Measurements from ENCODE around the gene IL23R.

DNA sequence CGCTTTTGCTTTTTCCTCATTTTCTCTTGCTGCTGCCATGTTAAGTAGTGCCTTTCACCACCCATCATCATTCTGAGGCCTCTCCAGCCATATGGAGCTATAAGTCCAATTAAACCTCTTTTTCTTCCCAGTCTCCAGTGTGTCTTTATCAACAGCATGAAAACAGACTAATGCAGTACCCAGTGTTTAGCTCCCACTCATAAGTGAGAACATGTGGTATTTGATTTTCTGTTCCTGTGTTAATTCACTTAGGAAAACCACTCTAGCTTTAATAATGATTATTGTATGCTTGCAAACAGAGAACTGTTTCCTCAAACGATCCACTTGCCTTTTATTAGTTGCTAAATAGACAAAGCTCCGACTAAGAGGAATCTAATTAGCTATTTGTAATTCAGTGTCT, 43.3 kb downstream of the IL23R start:
- TF ChIP-seq, protein P1, sequence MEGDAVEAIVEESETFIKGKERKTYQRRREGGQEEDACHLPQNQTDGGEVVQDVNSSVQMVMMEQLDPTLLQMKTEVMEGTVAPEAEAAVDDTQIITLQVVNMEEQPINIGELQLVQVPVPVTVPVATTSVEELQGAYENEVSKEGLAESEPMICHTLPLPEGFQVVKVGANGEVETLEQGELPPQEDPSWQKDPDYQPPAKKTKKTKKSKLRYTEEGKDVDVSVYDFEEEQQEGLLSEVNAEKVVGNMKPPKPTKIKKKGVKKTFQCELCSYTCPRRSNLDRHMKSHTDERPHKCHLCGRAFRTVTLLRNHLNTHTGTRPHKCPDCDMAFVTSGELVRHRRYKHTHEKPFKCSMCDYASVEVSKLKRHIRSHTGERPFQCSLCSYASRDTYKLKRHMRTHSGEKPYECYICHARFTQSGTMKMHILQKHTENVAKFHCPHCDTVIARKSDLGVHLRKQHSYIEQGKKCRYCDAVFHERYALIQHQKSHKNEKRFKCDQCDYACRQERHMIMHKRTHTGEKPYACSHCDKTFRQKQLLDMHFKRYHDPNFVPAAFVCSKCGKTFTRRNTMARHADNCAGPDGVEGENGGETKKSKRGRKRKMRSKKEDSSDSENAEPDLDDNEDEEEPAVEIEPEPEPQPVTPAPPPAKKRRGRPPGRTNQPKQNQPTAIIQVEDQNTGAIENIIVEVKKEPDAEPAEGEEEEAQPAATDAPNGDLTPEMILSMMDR (IDR thresholded peaks at IDR 0.05), result no peak
- no peak for TF ChIP-seq EZH2 (IDR thresholded peaks at IDR 0.05; ENCODE audit: borderline replicate concordance, insufficient read depth, low read depth, low read length, poor library complexity, severe bottlenecking)
